ENCODE data around the gene GALNS.

The GALNS gene

DNA sequence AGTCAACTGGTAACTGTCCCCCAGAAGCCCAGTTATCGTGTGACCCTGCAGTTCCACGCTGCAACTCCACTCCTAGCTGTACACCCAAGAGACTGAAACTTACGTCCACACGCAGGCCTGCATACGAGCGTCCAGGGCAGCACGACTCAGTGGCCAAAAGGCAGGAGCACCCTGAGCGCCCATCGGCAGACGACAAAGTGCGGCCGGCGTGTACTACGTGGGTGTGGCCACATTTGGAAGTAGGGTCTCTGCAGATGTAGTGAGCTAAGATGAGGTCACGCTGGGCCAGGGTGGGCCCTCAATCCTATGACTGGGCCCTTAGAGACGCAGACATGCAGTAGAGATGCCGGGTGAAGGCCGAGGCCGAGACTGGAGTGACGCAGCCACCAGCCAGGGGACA, 13.5 kb downstream of the GALNS start:
- no peaks in the 10 kb centered on the region for H3K79me2 ChIP-seq (ENCODE audit: control insufficient read depth, insufficient read depth, low read length, unreplicated experiment)
- H3K36me3 ChIP-seq (ENCODE audit: insufficient read depth, low read length): peaks cover 3% of the 10 kb centered on the region; the same call in 1 of the 2 replicates
- H3K27ac ChIP-seq (ENCODE audit: low read depth, low read length): no peak overlapping the region
- H3K4me1 ChIP-seq (ENCODE audit: control insufficient read depth, insufficient read depth, low read length, unreplicated experiment): no peaks in the 10 kb centered on the region
- H3K27me3 ChIP-seq (ENCODE audit: insufficient read depth, low read length): no peaks in the 10 kb centered on the region
- H3K4me3 ChIP-seq (ENCODE audit: low read depth, low read length): no peak overlapping the region
- H2AFZ ChIP-seq (ENCODE audit: low read length, unreplicated experiment): no peak overlapping the region

DNA sequence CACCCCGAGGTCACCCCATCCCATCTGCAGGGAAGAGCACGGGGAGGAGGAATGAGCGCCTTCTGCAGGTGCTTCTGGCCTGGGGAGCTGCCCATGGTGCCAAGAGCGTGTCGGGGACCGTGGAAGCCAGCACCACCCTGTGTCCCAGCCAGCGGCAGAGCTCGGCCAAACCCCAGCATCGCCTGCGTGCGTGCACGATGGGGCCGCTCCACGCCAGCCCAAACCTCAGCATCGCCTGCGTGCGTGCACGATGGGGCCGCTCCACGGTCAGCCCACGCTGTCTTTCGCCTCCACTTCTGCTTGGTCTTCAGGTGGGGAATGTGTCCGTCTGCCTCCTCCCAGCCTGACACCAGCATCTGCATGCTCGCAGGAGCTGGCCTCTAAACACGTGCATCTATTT, 13.9 kb downstream of the GALNS start:
- Histone ChIP-seq H3K27ac (ENCODE audit: low read depth, low read length) (no peak overlapping the region), H3K27me3 (ENCODE audit: insufficient read depth, low read length) (no peaks in the 10 kb centered on the region)

DNA sequence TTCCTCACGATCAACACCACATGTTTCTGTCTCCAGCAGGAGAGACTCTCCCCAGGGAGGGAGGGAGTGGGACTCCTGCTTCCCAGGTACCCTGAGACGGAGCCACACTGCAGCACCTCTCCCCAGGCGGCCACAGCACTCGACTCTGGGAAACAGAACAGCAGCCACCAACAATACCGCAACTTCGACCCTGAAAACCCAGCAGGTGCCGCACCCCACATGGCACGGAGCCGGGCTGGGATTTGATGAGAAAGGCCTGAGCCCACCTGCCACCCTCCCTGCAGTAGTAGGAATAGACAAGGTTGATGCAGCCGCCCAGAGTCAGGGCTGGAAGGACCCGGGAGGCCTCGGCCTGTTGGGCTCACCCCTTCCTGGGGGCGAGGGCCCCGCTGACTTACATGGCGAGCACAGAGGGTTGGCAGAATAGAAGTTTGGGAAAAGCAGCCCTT, 14.4 kb downstream of the GALNS start:
- Histone ChIP-seq H3K79me2 (ENCODE audit: control insufficient read depth, insufficient read depth, low read length, unreplicated experiment) (no peaks in the 10 kb centered on the region), H3K4me1 (ENCODE audit: control insufficient read depth, insufficient read depth, low read length, unreplicated experiment) (no peaks in the 10 kb centered on the region), H3K27ac (ENCODE audit: low read depth, low read length) (no peak overlapping the region), H3K36me3 (ENCODE audit: insufficient read depth, low read length) (peaks cover 3% of the 10 kb centered on the region; the same call in 1 of the 2 replicates), H3K4me3 (ENCODE audit: low read depth, low read length) (no peak overlapping the region), H2AFZ (ENCODE audit: low read length, unreplicated experiment) (no peak overlapping the region), H3K27me3 (ENCODE audit: insufficient read depth, low read length) (no peaks in the 10 kb centered on the region)

More for the DNA sequence above, 13.9 kb downstream of the GALNS start:
- Histone ChIP-seq H3K4me3 (ENCODE audit: low read depth, low read length) (no peak overlapping the region), H2AFZ (ENCODE audit: low read length, unreplicated experiment) (no peak overlapping the region), H3K36me3 (ENCODE audit: insufficient read depth, low read length) (peaks cover 3% of the 10 kb centered on the region; the same call in 1 of the 2 replicates), H3K79me2 (ENCODE audit: control insufficient read depth, insufficient read depth, low read length, unreplicated experiment) (no peaks in the 10 kb centered on the region), H3K4me1 (ENCODE audit: control insufficient read depth, insufficient read depth, low read length, unreplicated experiment) (no peaks in the 10 kb centered on the region)

DNA sequence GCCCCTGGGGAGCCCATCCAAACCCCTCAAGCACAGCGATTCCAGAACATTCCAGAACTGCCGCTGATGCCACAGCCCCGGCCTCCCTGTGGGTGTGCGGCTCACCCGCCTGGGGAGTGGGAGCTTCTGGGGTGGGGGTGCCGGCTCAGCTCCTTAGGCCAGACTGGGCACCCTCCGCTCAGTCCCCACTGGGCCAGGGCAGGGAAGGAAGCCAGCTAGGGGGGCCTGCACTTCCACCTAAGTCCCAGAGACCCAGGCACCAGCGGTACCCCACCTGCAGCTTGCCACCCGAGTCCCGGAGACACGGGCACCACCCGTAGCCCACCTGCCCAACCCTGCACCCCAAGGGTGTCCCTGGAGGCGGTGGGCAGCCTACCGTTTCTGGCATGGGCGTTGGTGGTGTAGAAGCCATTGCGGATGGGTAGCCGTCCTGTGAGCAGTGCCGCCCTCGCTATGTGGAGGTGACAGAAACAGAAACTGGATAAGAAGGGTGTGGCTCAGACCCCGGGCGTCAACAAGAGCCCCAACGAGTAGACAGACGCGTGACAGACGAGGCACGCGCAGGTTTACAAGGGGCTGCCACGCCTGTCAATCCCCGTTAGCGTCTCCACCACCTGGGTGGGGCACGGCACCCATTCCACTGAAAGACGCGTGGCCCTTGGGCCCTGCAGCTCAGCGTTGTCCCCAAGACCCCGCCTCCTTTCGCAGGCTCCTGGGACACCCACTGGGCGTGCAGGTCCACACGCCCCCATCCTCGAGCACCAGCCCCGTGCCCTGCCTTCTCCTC, 15.0 kb downstream of the GALNS start:
- Histone ChIP-seq H3K27me3 (ENCODE audit: insufficient read depth, low read length) (no peaks in the 10 kb centered on the region), H3K4me3 (ENCODE audit: low read depth, low read length) (no peak overlapping the region), H3K36me3 (ENCODE audit: insufficient read depth, low read length) (peaks cover 3% of the 10 kb centered on the region; the same call in 1 of the 2 replicates), H3K4me1 (ENCODE audit: control insufficient read depth, insufficient read depth, low read length, unreplicated experiment) (no peaks in the 10 kb centered on the region), H3K79me2 (ENCODE audit: control insufficient read depth, insufficient read depth, low read length, unreplicated experiment) (no peaks in the 10 kb centered on the region), H2AFZ (ENCODE audit: low read length, unreplicated experiment) (no peak overlapping the region), H3K27ac (ENCODE audit: low read depth, low read length) (no peak overlapping the region)

DNA sequence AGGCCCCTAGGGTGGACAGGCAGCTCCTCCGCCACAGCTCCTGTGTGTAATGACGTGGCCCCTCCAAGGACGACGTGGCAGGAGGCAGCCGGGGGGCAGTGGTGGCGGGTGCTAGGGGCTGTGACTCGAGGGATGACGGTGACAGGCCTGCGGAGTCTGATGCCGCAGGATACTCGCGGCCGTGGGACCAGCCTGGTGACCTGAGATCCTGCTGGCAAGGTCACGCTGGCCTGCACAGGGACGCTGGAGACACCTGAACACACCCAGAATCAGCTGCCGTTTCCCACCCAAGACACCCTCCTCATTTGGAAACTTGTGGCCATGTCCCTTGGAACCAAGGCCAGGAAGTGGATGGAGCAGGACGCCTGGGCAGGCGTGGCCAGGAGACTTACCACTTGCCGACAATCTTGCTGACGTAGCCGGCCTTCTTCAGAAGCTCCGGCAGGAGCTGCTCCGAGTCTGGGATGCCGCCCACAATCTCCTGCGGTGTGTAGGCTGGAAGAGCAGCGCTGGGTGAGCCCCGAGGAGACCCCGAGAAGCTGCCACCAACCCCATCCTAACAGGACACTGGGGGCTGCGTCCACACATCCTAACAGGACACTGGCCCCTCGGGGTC, 16.0 kb downstream of the GALNS start:
- H3K79me2 ChIP-seq (ENCODE audit: control insufficient read depth, insufficient read depth, low read length, unreplicated experiment): no peaks in the 10 kb centered on the region
- H2AFZ ChIP-seq (ENCODE audit: low read length, unreplicated experiment): no peak overlapping the region
- no peak overlapping the region for H3K27ac ChIP-seq (ENCODE audit: low read depth, low read length)
- H3K4me1 ChIP-seq (ENCODE audit: control insufficient read depth, insufficient read depth, low read length, unreplicated experiment): no peaks in the 10 kb centered on the region
- H3K4me3 ChIP-seq (ENCODE audit: low read depth, low read length): no peak overlapping the region
- H3K27me3 ChIP-seq (ENCODE audit: insufficient read depth, low read length): no peaks in the 10 kb centered on the region
- peaks cover 3% of the 10 kb centered on the region; the same call in 1 of the 2 replicates for H3K36me3 ChIP-seq (ENCODE audit: insufficient read depth, low read length)

- H2AFZ ChIP-seq (ENCODE audit: low read length, unreplicated experiment): no peak overlapping the region
- no peaks in the 10 kb centered on the region for H3K27me3 ChIP-seq (ENCODE audit: insufficient read depth, low read length)
- no peak overlapping the region for H3K4me3 ChIP-seq (ENCODE audit: low read depth, low read length)
- H3K79me2 ChIP-seq (ENCODE audit: control insufficient read depth, insufficient read depth, low read length, unreplicated experiment): no peaks in the 10 kb centered on the region
- H3K27ac ChIP-seq (ENCODE audit: low read depth, low read length): no peak overlapping the region
- H3K4me1 ChIP-seq (ENCODE audit: control insufficient read depth, insufficient read depth, low read length, unreplicated experiment): no peaks in the 10 kb centered on the region
- peaks cover 3% of the 10 kb centered on the region; the same call in 1 of the 2 replicates for H3K36me3 ChIP-seq (ENCODE audit: insufficient read depth, low read length)
These were observed 16.8 kb downstream of the GALNS start for GRCh38 chr16:88839745-88840599.

- H3K79me2 ChIP-seq (ENCODE audit: control insufficient read depth, insufficient read depth, low read length, unreplicated experiment): no peaks in the 10 kb centered on the region
- no peaks in the 10 kb centered on the region for H3K27me3 ChIP-seq (ENCODE audit: insufficient read depth, low read length)
- peaks cover 3% of the 10 kb centered on the region; the same call in 1 of the 2 replicates for H3K36me3 ChIP-seq (ENCODE audit: insufficient read depth, low read length)
- no peaks in the 10 kb centered on the region for H3K4me1 ChIP-seq (ENCODE audit: control insufficient read depth, insufficient read depth, low read length, unreplicated experiment)
- no peak overlapping the region for H3K4me3 ChIP-seq (ENCODE audit: low read depth, low read length)
- no peak overlapping the region for H2AFZ ChIP-seq (ENCODE audit: low read length, unreplicated experiment)
- no peak overlapping the region for H3K27ac ChIP-seq (ENCODE audit: low read depth, low read length)
These were observed 17.7 kb downstream of the GALNS start for GRCh38 chr16:88839026-88839529.

- Histone ChIP-seq H3K27me3 (ENCODE audit: insufficient read depth, low read length) (no peaks in the 10 kb centered on the region), H3K27ac (ENCODE audit: low read depth, low read length) (no peak overlapping the region), H3K36me3 (ENCODE audit: insufficient read depth, low read length) (peaks cover 3% of the 10 kb centered on the region; the same call in 1 of the 2 replicates), H3K4me1 (ENCODE audit: control insufficient read depth, insufficient read depth, low read length, unreplicated experiment) (no peaks in the 10 kb centered on the region), H3K79me2 (ENCODE audit: control insufficient read depth, insufficient read depth, low read length, unreplicated experiment) (no peaks in the 10 kb centered on the region), H3K4me3 (ENCODE audit: low read depth, low read length) (no peak overlapping the region), H2AFZ (ENCODE audit: low read length, unreplicated experiment) (no peak overlapping the region)
These were observed 18.2 kb downstream of the GALNS start for GRCh38 chr16:88838566-88838965.

- Histone ChIP-seq H3K4me3 (ENCODE audit: low read depth, low read length) (no peak overlapping the region), H3K4me1 (ENCODE audit: control insufficient read depth, insufficient read depth, low read length, unreplicated experiment) (no peaks in the 10 kb centered on the region), H2AFZ (ENCODE audit: low read length, unreplicated experiment) (no peak overlapping the region), H3K27me3 (ENCODE audit: insufficient read depth, low read length) (no peaks in the 10 kb centered on the region), H3K36me3 (ENCODE audit: insufficient read depth, low read length) (peaks cover 3% of the 10 kb centered on the region; the same call in 1 of the 2 replicates), H3K79me2 (ENCODE audit: control insufficient read depth, insufficient read depth, low read length, unreplicated experiment) (no peaks in the 10 kb centered on the region), H3K27ac (ENCODE audit: low read depth, low read length) (no peak overlapping the region)
These were observed 18.9 kb downstream of the GALNS start for GRCh38 chr16:88837806-88838205.

GRCh38 chr16:88836791-88837190, 20.0 kb downstream of the GALNS start:
- H3K27ac ChIP-seq (ENCODE audit: low read depth, low read length): no peak overlapping the region

More at GRCh38 chr16:88836791-88837190, 20.0 kb downstream of the GALNS start:
- no peaks in the 10 kb centered on the region for H3K4me1 ChIP-seq (ENCODE audit: control insufficient read depth, insufficient read depth, low read length, unreplicated experiment)
- no peak overlapping the region for H2AFZ ChIP-seq (ENCODE audit: low read length, unreplicated experiment)
- no peak overlapping the region for H3K4me3 ChIP-seq (ENCODE audit: low read depth, low read length)
- peaks cover 3% of the 10 kb centered on the region; the same call in 1 of the 2 replicates for H3K36me3 ChIP-seq (ENCODE audit: insufficient read depth, low read length)
- no peaks in the 10 kb centered on the region for H3K79me2 ChIP-seq (ENCODE audit: control insufficient read depth, insufficient read depth, low read length, unreplicated experiment)
- no peaks in the 10 kb centered on the region for H3K27me3 ChIP-seq (ENCODE audit: insufficient read depth, low read length)

Measured in ACC112 (cell line).